Gastrocnemius medialis (tissue), 4 donors: ENCODE results near the gene SNAP47. TPM values are rescaled to one million over a fixed set of nuclear protein-coding genes. Genes with fewer than 3 reads are reported as not detected.

Source experiments
- ATAC-seq, 2 donors: fragments of 150-250 bp; one replicate each; pipeline ENCODE4 v1.9.1; 2016
- DNase-seq, 2 donors: peaks; one replicate each; pipeline ENCODE4 v3.0.0-alpha.2; 2019
- H3K27ac ChIP-seq, 4 donors: fragments of 200-600 bp; sonication (generic); 1 replicate in 1 of 4; 2 replicates in 3 of 4; pipeline ENCODE4 v1.5.1; 2016 to 2018; ENCODE audit warnings: mild to moderate bottlenecking in 2 of 4, moderate library complexity in 1 of 4
- H3K27me3 ChIP-seq, 3 donors: fragments of 200-600 bp; sonication (generic) in 2 of 3; 1 replicate in 1 of 3; 2 replicates in 2 of 3; pipeline versions ENCODE4 v1.5.1 to v1.6.0; 2016 to 2019; ENCODE audit warnings: mild to moderate bottlenecking in 1 of 3, moderate library complexity in 1 of 3
- H3K36me3 ChIP-seq, 2 donors: fragments of 200-600 bp; sonication (generic) in 1 of 2; one replicate each; pipeline ENCODE4 v1.5.1; 2017 to 2018
- H3K4me1 ChIP-seq, 2 donors: fragments of 200-600 bp; sonication (generic) in 1 of 2; one replicate each; pipeline ENCODE4 v1.5.1; 2016 to 2017; ENCODE audit warnings: mild to moderate bottlenecking in 2 of 2
- H3K4me3 ChIP-seq, 4 donors: fragments of 200-600 bp; sonication (generic) in 3 of 4; 1 replicate in 1 of 4; 2 replicates in 3 of 4; pipeline ENCODE4 v1.5.1; 2016 to 2019; ENCODE audit warnings: mild to moderate bottlenecking in 2 of 4
- H3K9me3 ChIP-seq, 3 donors: fragments of 200-600 bp; sonication (generic) in 2 of 3; 1 replicate in 1 of 3; 2 replicates in 2 of 3; pipeline ENCODE4 v1.5.1; 2016 to 2019
- CTCF ChIP-seq, 5 experiments: fragments of 450-650 bp in 3 of 5; fragments of 200-600 bp in 2 of 5; sonication (generic) in 2 of 5; IDR thresholded peaks in 4 of 5; conservative IDR thresholded peaks in 1 of 5; 1 replicate in 4 of 5; 2 replicates in 1 of 5; pipeline ENCODE4 v1.5.1; 2016 to 2019; ENCODE audit warnings: antibody characterized with exemption in 5 of 5, mild to moderate bottlenecking in 3 of 5, moderate library complexity in 3 of 5
- POLR2A ChIP-seq, 2 donors: fragments of 450-650 bp; IDR thresholded peaks; one replicate each; pipeline ENCODE4 v1.6.1; 2017; ENCODE audit warnings: antibody characterized with exemption in 2 of 2, mild to moderate bottlenecking in 2 of 2, moderate library complexity in 2 of 2
- in situ Hi-C, 4 donors: fragments of 200-750 bp; cut with MboI; loops; one replicate each; pipeline versions ENCODE4 v1.15.0 to v1.8.0; 2017; ENCODE audit warnings: low sequenced_read_pairs in 4 of 4
- intact Hi-C: fragments of 100-400 bp; cut with DNase I; formaldehyde crosslinking; loops from one replicate; pipeline ENCODE4 v1.15.1; 2023; ENCODE audit warnings: low total_unique reads
- total RNA-seq, 4 donors: library from RNA; depleted of rRNA; stranded (reverse); fragments of >200 nt; gene quantifications; one replicate each; pipeline versions ENCODE4 v1.1.0 to v1.2.3, GENCODE V29; 2016

Gene SNAP47
- total RNA-seq, 4 donors from 2014 or later: 30.2 to 42.7 (median 37.9) TPM

GRCh38 chr1:227791425-227792143, 56.3 kb downstream of the SNAP47 start:
- no peak for TF ChIP-seq CTCF (IDR thresholded peaks at IDR 0.05 in 4 of 5, conservative IDR thresholded peaks at IDR 0.05 in 1 of 5)
- no peak for TF ChIP-seq POLR2A (IDR thresholded peaks at IDR 0.05)
- in situ Hi-C loops (no loop called here), intact Hi-C loops (no loop called here)
- Histone ChIP-seq H3K9me3 (no peaks in the 10 kb centered on the region), H3K36me3 (no peaks in the 10 kb centered on the region), H3K4me1 (peaks cover 7 to 13% of the 10 kb centered on the region in 2 donors), H3K27ac (no peak overlapping the region), H3K27me3 (no peaks in the 10 kb centered on the region), H3K4me3 (no peak overlapping the region)
- no peak for ATAC-seq
- no peak for DNase-seq

- H3K4me1 ChIP-seq: peaks cover 0 to 4% of the 10 kb centered on the region in 2 donors
Observed at GRCh38 chr1:227792216-227793078, 57.2 kb downstream of the SNAP47 start.

GRCh38 chr1:227793079-227793947, 58.1 kb downstream of the SNAP47 start:
- H3K27me3 ChIP-seq: no peaks in the 10 kb centered on the region
- no peak for ATAC-seq
- in situ Hi-C loops: no loop called here
- H3K4me1 ChIP-seq: no peaks in the 10 kb centered on the region
- no peak overlapping the region for H3K4me3 ChIP-seq
- DNase-seq: no peak
- intact Hi-C loops: no loop called here
- H3K27ac ChIP-seq: no peak overlapping the region
- H3K36me3 ChIP-seq: no peaks in the 10 kb centered on the region
- TF ChIP-seq CTCF (IDR thresholded peaks at IDR 0.05 in 4 of 5, conservative IDR thresholded peaks at IDR 0.05 in 1 of 5) (no peak), POLR2A (IDR thresholded peaks at IDR 0.05) (no peak)
- H3K9me3 ChIP-seq: no peaks in the 10 kb centered on the region

More at GRCh38 chr1:227792216-227793078, 57.2 kb downstream of the SNAP47 start:
- H3K27ac ChIP-seq: no peak overlapping the region
- intact Hi-C loops: no loop called here
- TF ChIP-seq CTCF (IDR thresholded peaks at IDR 0.05 in 4 of 5, conservative IDR thresholded peaks at IDR 0.05 in 1 of 5): no peak
- TF ChIP-seq POLR2A (IDR thresholded peaks at IDR 0.05): no peak
- no peak overlapping the region for H3K4me3 ChIP-seq
- H3K27me3 ChIP-seq: no peaks in the 10 kb centered on the region
- no peaks in the 10 kb centered on the region for H3K36me3 ChIP-seq
- DNase-seq (no peak), ATAC-seq (no peak)
- in situ Hi-C loops: no loop called here
- no peaks in the 10 kb centered on the region for H3K9me3 ChIP-seq

GRCh38 chr1:227793948-227794816, 58.9 kb downstream of the SNAP47 start:
- intact Hi-C loops (no loop called here), in situ Hi-C loops (no loop called here)
- no peaks in the 10 kb centered on the region for H3K27me3 ChIP-seq
- H3K4me1 ChIP-seq: no peaks in the 10 kb centered on the region
- TF ChIP-seq CTCF (IDR thresholded peaks at IDR 0.05 in 4 of 5, conservative IDR thresholded peaks at IDR 0.05 in 1 of 5) (no peak), POLR2A (IDR thresholded peaks at IDR 0.05) (no peak)
- H3K36me3 ChIP-seq: no peaks in the 10 kb centered on the region
- no peak for ATAC-seq
- DNase-seq: no peak
- H3K27ac ChIP-seq: no peak overlapping the region
- H3K9me3 ChIP-seq: no peaks in the 10 kb centered on the region
- no peak overlapping the region for H3K4me3 ChIP-seq
